Suprapubic skin (tissue), 4 donors: Measurements from ENCODE around the gene ATXN1.

Experiments used
- CTCF ChIP-seq, 2 donors: fragments of 200-600 bp in 1 of 2; fragments of 450-650 bp in 1 of 2; sonication (generic) in 1 of 2; IDR thresholded peaks; one replicate each; pipeline ENCODE4 v1.5.1; 2016 to 2019; ENCODE audit warnings: antibody characterized with exemption in 2 of 2, mild to moderate bottlenecking in 1 of 2, moderate library complexity in 1 of 2
- EP300 ChIP-seq: sonication (generic); formaldehyde crosslinking; IDR thresholded peaks from one replicate; pipeline ENCODE4 v1.6.1; 2017; ENCODE audit warnings: antibody characterized with exemption
- POLR2A ChIP-seq, 2 donors: fragments of 450-650 bp; IDR thresholded peaks; one replicate each; pipeline ENCODE4 v1.6.1; 2017; ENCODE audit warnings: antibody characterized with exemption in 2 of 2, mild to moderate bottlenecking in 2 of 2, moderate library complexity in 2 of 2
- POLR2AphosphoS5 ChIP-seq, 3 donors: sonication (generic); formaldehyde crosslinking; IDR thresholded peaks; one replicate each; pipeline ENCODE4 v1.6.1; 2017; ENCODE audit warnings: antibody characterized with exemption in 3 of 3

- TF ChIP-seq EP300: no peak
- no peak for TF ChIP-seq CTCF (IDR thresholded peaks at IDR 0.05)
- TF ChIP-seq POLR2A (IDR thresholded peaks at IDR 0.05): no peak
- no peak for TF ChIP-seq POLR2AphosphoS5 (IDR thresholded peaks at IDR 0.05)
Observed at GRCh38 chr6:16362296-16362695, 399.0 kb downstream of the ATXN1 start.
